GM20000 (cell line): ENCODE results near the gene PRPH2.

Experiments used
- DNase-seq: peaks from one replicate; pipeline ENCODE4 v3.0.0; 2012; ENCODE audit warnings: low spot score
- TF ChIP-seq, protein P1 (sequence below): IDR thresholded peaks from 2 replicates; pipeline ENCODE4 v1.5.1; 2012; ENCODE audit warnings: mild to moderate bottlenecking, control low read depth; ENCODE audit errors: extremely low read depth, missing control alignments

The PRPH2 gene

DNA sequence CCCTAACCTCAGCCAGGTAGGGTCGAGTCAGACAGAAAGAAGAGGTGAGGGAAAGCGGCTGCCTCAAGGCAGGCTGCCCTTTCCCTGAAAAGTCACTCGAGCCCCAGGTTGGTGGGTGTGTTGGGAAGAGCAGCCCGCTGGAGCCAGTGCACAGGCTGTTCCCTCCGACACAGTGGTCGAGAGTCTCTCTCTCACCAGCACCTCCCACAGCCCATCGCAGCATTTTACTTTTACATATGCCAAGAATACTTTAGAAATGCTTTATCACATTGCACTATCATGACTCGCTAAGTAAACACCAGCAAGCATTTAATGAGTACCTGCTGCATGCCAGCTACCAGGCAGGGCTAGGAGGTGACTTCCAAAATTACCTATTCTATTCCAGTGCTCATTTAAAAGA is 1.7 kb downstream of the PRPH2 start:
- DNase-seq = no peak
- TF ChIP-seq, protein P1, sequence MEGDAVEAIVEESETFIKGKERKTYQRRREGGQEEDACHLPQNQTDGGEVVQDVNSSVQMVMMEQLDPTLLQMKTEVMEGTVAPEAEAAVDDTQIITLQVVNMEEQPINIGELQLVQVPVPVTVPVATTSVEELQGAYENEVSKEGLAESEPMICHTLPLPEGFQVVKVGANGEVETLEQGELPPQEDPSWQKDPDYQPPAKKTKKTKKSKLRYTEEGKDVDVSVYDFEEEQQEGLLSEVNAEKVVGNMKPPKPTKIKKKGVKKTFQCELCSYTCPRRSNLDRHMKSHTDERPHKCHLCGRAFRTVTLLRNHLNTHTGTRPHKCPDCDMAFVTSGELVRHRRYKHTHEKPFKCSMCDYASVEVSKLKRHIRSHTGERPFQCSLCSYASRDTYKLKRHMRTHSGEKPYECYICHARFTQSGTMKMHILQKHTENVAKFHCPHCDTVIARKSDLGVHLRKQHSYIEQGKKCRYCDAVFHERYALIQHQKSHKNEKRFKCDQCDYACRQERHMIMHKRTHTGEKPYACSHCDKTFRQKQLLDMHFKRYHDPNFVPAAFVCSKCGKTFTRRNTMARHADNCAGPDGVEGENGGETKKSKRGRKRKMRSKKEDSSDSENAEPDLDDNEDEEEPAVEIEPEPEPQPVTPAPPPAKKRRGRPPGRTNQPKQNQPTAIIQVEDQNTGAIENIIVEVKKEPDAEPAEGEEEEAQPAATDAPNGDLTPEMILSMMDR = no peak

DNA sequence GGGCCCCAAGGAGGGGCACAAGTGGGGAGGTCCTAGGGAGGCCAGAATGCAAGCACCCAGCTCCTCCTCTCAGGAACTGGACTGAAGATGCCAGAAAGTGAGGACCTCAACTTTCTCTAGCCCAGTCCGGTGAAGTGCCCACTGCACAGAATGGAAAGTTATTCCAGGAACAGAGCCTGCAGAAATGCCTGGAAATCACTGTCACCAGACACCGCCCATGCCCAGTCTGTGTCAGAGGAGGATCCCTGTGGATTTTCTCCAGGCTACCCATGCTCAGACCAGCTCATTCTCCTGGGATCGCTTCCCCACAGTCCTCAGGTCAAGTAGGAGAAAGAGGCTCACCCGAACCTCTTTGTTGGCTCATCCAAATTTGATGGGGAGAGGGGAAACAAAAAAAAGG is 6.5 kb downstream of the PRPH2 start:
- no peak for DNase-seq
- TF ChIP-seq, protein P1 = no peak

DNA sequence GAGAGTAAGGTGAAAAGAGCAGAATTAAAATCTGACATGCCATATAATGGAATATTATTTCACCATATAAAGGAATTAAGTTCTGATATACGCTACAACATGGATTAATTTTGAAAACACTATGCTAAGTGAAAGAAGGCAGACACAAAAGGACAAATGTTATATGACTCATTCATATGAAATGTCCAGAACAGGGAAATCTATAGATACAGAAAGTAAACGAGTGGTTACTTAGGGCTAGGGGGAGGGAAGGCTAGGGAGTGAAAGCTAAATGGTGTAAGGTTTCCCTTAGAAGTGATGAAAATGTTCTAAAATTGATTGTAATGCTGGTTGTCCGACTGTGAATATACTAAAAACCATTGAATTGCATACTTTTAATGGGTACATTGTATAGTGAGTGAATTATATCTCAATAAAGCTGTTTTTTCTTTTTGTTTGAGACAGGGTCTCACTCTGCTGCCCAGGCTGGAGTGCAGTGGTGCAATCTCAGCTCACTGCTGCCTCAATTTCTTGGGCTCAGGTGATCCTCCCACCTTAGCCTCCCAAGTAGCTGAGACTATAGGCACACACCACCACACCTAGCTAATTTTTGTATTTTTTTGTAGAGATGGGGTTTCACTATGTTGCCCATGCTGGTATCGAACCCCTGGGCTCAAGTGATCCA is 8.2 kb downstream of the PRPH2 start:
- no peak for DNase-seq
- TF ChIP-seq, protein P1 = no peak

DNA sequence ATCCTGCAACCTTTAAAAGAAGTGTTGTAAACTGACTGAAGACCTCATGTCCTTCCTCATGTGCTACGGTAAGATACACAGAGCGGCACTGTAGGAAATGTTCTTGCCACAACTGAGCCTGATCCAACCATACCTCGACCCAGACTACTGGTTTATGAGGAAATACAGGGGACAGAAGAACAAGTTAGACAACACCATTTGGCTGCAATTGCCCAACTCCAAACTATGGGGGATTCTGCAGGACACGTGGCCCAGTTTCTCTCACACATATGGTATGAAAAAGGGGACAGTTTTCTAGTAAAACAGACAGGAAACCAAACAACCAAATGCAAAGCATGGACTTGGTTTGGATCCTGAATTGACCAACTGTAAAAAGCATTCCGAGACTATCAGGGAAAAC is 10.5 kb downstream of the PRPH2 start:
- TF ChIP-seq, protein P1 = no peak
- DNase-seq = no peak

DNA sequence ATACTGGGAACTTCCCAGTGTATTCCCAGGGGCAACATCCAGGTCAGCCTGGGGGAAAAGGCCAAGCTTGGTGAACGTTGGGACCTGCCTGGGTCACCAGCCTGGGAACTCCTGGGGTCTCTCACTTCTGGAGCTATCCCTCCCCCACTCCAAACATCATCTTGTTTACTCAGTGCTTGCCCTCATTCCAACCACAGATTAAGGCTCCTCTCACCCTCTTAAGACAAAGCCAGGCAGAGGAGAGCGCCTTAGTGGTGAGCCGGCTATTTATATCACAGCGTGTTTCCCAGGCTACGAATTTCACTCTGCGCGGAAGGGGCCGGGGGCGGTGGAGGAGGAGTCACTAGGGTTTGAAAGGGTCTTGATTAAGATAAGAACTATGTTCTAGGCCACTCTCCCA is 12.1 kb downstream of the PRPH2 start:
- TF ChIP-seq, protein P1 = no peak
- no peak for DNase-seq

DNA sequence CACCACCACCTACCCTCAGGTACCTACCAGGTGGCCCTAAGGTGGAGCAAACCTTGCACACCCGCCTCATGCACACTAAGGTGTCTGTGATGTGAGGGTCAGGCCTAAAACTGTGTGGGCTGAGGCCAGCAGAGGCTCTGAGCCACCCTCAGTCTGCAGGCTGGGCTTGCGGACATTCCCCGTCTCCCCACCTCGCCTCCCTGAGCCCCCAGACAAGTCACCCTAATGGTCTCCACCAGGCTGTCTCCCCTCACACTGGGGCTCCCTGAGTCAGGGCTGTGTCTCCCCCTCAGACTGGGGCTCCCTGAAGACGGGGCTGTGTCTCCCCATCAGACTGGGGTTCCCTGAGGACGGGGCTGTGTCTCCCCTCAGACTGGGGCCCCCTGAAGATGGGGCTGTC is 12.5 kb downstream of the PRPH2 start:
- DNase-seq = no peak
- TF ChIP-seq, protein P1 = no peak

DNA sequence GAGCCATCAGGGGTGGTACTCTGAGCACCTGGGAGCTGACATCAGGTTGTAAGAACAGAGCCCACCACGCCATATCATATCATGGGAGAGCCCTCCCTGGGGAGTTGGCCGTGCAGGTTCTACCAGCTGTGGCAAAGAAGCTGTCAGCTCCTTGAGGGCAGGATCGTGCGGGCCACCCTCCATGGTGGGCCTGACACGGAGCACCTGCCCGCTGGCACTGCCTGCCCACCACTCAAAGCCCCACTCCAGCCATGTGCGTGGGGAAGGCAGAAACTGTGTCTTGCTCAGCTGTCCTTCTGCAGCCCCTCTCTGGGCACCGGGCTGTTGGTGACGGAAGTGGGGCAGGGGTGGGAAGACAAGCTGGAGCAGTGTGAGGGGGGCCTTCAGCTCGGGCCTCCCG is 14.3 kb downstream of the PRPH2 start:
- no peak for DNase-seq
- TF ChIP-seq, protein P1 = no peak
